MCF 10A (cell line): ENCODE measurements around the gene GPR35. TPM values are rescaled to one million over a fixed set of nuclear protein-coding genes. Genes with fewer than 3 reads are reported as not detected.

Experiments used
- BruUV-seq: library from RNA; stranded (reverse); fragments of 400-500 nt; replicated peaks from 2 replicates; lab custom pipeline; 2021; lab: Mats Ljungman, UMichigan
- CTCF ChIA-PET: fragments of 300-600 bp; sonication (Branson Sonifier 250); formaldehyde crosslinking; extraction: SDS; loops from one replicate; lab custom pipeline; 2021; ENCODE audit warnings: antibody characterized with exemption, inconsistent platforms; lab: Yijun Ruan, JAX
- POLR2A ChIA-PET: fragments of 300-600, 350-650 bp; sonication (Branson Sonifier 250); formaldehyde crosslinking; extraction: SDS; loops from one replicate; lab custom pipeline; 2020; ENCODE audit warnings: antibody characterized with exemption, inconsistent platforms; lab: Yijun Ruan, JAX
- DNase-seq: peaks from one replicate; pipeline ENCODE4 v3.0.0-alpha.2; 2018; ENCODE audit not compliant: unreplicated experiment
- H3K27ac Mint-ChIP-seq: one replicate; pipeline ENCODE4 v1.8.0; 2022; ENCODE audit warnings: mild to moderate bottlenecking, low read depth, mixed read lengths; ENCODE audit not compliant: unreplicated experiment
- H3K27me3 Mint-ChIP-seq: one replicate; pipeline ENCODE4 v1.8.0; 2022; ENCODE audit warnings: mixed read lengths; ENCODE audit not compliant: insufficient read depth, unreplicated experiment
- H3K36me3 Mint-ChIP-seq: one replicate; pipeline ENCODE4 v1.8.0; 2022; ENCODE audit warnings: mild to moderate bottlenecking, moderate library complexity, mixed read lengths; ENCODE audit not compliant: insufficient read depth, unreplicated experiment
- H3K4me1 Mint-ChIP-seq: one replicate; pipeline ENCODE4 v1.8.0; 2022; ENCODE audit warnings: mixed read lengths; ENCODE audit not compliant: insufficient read depth, unreplicated experiment
- H3K4me3 Mint-ChIP-seq: one replicate; pipeline ENCODE4 v1.8.0; 2022; ENCODE audit warnings: mild to moderate bottlenecking, moderate library complexity, mixed read lengths; ENCODE audit not compliant: unreplicated experiment
- H3K9me3 Mint-ChIP-seq: one replicate; pipeline ENCODE4 v1.8.0; 2022; ENCODE audit warnings: mixed read lengths; ENCODE audit not compliant: unreplicated experiment
- CTCF ChIP-seq: fragments of 200-600 bp; IDR thresholded peaks from one replicate; pipeline ENCODE4 v1.8.0; 2022; ENCODE audit warnings: antibody characterized with exemption, mild to moderate bottlenecking; ENCODE audit not compliant: unreplicated experiment
- intact Hi-C: fragments of 100-400 bp; cut with micrococcal nuclease; formaldehyde crosslinking; loops from 2 replicates; pipeline ENCODE4 v1.14.1; 2022
- total RNA-seq: library from RNA; stranded (reverse); gene quantifications from 2 replicates; pipeline ENCODE4 v1.2.3, GENCODE V29; 2022

Gene GPR35
- total RNA-seq, 1 experiment from 2014 or later, result 0.42 TPM

- Mint-ChIP-seq H3K4me1 (peaks cover 41% of the 10 kb centered on the region), H3K9me3 (no peaks in the 10 kb centered on the region), H3K36me3 (peaks cover 22% of the 10 kb centered on the region), H3K27me3 (no peaks in the 10 kb centered on the region), H3K4me3 (peak overlapping the region; percentile 73), H3K27ac (peak overlapping the region; percentile 99)
- ChIA-PET POLR2A (interaction anchor here (0.6 to 4.8 kb wide), 7 partner anchors 10 to 554 kb away, joined by 3 to 87 read pairs (median 6); partner anchors contain the start of genes ANKMY1, DUSP28, NDUFA10 and RNPEPL1), CTCF (interaction anchor here (0.6 to 5.7 kb wide), 8 partner anchors 10 to 566 kb away, joined by 3 to 52 read pairs (median 5); partner anchors contain the start of gene RNPEPL1)
- intact Hi-C loops, result no loop called here
- no peak for DNase-seq
- BruUV-seq, result no TSS peak
- no peak for TF ChIP-seq CTCF
Measured at GRCh38 chr2:240579071-240579762, 46.1 kb upstream of the GPR35 start.

- Mint-ChIP-seq H3K36me3 (peaks cover 22% of the 10 kb centered on the region), H3K9me3 (no peaks in the 10 kb centered on the region), H3K4me1 (peaks cover 46% of the 10 kb centered on the region), H3K27me3 (no peaks in the 10 kb centered on the region), H3K27ac (peak overlapping the region; percentile 99), H3K4me3 (peak overlapping the region; percentile 73)
- no TSS peak for BruUV-seq
- ChIA-PET CTCF (interaction anchor here (0.6 to 5.7 kb wide), 10 partner anchors 9 to 566 kb away, joined by 3 to 52 read pairs (median 4); partner anchors contain the start of gene RNPEPL1), POLR2A (interaction anchor here (0.6 to 4.8 kb wide), 11 partner anchors 9 to 555 kb away, joined by 3 to 87 read pairs (median 4); partner anchors contain the start of genes ANKMY1, DUSP28, NDUFA10 and RNPEPL1)
- DNase-seq, result peak; percentile 98
- intact Hi-C loops, result no loop called here
- TF ChIP-seq CTCF, result no peak
Measured at GRCh38 chr2:240579771-240580614, 45.3 kb upstream of the GPR35 start.

- peaks cover 46% of the 10 kb centered on the region for H3K4me1 Mint-ChIP-seq
- POLR2A ChIA-PET, result interaction anchor here (0.6 to 4.8 kb wide), 4 partner anchors 15 to 148 kb away, joined by 3 to 87 read pairs (median 4); partner anchors contain the start of genes ANKMY1 and DUSP28
- CTCF ChIA-PET, result interaction anchor here (5.7 kb wide), 1 partner anchor 17 kb away, joined by 52 read pairs; no protein-coding TSS in a partner anchor
- no TSS peak for BruUV-seq
- TF ChIP-seq CTCF, result no peak
- H3K36me3 Mint-ChIP-seq, result peaks cover 14% of the 10 kb centered on the region
- intact Hi-C loops, result no loop called here
- no peaks in the 10 kb centered on the region for H3K9me3 Mint-ChIP-seq
- peak overlapping the region; percentile 42 for H3K27ac Mint-ChIP-seq
- no peaks in the 10 kb centered on the region for H3K27me3 Mint-ChIP-seq
- H3K4me3 Mint-ChIP-seq, result no peak overlapping the region
- DNase-seq, result peak; percentile 30
Measured at GRCh38 chr2:240581811-240582210, 43.5 kb upstream of the GPR35 start.
